Measurements from ENCODE around the gene ULBP1. TPM values are rescaled to one million over a fixed set of nuclear protein-coding genes. Genes with fewer than 3 reads are reported as not detected.
"Not testable (repeated sequence)": the region's sequence is repeated elsewhere in the genome, so short reads cannot be mapped to it uniquely, and the experiment has no call there.

ULBP1 gene
- total RNA-seq, 4 donors from 2014 or later, result not detected

DNA sequence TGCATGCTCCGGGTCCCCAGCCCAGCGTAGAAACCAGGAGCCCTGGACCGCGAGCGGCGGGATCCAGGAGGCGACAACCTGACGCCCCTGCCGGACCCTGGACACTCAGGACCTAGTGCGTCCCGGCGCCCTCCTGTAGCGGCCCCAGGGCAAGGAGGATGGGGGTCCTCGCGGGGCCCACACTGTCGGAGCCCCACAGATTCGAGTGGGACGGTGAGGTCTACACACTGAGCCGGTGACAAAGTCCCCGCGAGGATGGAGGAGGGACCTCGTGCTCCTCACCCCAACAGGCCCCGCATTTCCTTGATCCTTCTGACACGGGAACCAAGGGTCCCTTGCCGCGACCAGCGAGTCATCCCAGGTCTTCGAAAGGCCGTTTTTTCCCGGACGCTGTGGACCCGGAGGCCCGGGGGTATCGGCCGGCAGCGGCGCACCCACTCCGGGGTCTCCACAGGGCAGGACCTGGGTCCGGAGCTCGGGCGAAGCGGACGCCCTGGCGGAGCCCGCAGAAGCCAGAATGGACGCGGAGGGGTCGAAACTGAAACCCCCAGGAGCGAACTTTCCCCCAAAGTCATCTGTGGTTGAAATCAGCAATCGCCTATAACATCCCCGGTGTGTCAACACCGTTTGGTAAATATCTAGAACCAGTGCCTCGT is 9.3 kb upstream of the ULBP1 start:
- intact Hi-C loops (cut with DNase I; ENCODE audit: low total_unique reads); H3K4me1 ChIP-seq; H3K27ac ChIP-seq; H3K4me3 ChIP-seq; DNase-seq; H3K36me3 ChIP-seq; H3K9me3 ChIP-seq: not testable (repeated sequence)
- H3K27me3 ChIP-seq, result peaks cover 0 to 31% of the 10 kb centered on the region in 2 donors

DNA sequence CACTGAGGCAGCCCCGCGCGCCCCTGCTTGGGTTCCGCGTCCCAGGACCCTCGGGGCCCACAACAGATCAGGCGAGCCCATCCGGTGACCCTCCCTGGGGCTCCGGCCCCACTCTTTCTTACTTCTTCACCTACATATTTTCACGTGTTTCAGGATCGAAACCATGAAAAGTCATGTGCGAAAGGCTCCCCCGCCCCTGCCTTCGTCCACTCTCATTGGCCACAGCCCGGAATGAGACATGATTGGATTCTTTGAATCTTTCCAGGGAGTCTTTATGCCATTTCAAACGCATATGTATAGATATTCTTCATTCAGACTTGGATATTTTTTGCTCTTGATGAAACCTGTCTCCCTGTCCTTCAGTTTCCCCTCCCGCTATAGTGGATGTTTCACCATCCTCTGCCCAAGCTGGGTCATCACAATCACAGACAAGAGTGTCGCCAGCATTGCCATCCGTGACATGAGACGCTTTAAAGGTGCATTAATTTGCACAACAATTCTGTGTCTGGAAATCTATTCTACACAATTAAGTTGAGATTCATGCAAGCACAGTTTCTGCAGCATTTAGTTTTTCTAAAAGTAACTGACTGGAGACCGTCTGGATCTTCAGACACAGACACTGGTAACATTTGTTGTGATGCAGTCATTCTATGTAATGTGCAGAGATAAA is 8.6 kb upstream of the ULBP1 start:
- DNase-seq; H3K4me1 ChIP-seq; H3K27ac ChIP-seq; H3K9me3 ChIP-seq; H3K36me3 ChIP-seq; H3K4me3 ChIP-seq; intact Hi-C loops (cut with DNase I; ENCODE audit: low total_unique reads): not testable (repeated sequence)
- peaks cover 0 to 31% of the 10 kb centered on the region in 2 donors for H3K27me3 ChIP-seq

DNA sequence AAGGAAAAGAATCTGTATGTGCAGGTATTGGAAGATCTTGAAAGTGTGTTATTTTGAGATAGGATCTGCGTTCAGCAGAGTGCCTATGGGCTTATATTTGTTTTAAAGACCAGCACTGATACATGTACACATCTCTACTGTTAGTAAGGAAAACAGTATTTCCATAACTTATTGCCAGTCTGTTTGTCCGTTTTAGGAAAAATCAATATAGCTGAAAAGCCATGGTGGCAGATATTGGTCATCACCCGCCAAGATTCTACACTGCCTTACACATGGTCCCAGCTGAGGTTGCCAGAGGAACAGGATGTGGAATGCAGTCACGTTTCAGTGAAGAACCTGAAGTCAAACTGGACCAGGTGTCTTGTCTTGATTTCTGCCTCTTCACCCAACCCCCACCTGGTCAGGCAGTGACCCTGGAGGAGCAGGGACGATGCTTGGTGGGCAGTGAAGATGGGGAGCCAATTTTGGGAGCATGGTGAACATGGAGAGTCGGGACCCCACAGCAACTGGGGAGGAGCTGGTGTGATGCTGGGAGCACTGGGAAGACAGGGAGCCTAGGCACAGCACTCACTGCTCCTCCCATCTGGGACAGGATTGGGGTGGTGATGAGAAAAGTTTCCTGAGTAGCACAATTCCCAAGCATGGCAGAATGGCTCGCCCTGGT is 8.0 kb upstream of the ULBP1 start:
- intact Hi-C loops (cut with DNase I; ENCODE audit: low total_unique reads); H3K9me3 ChIP-seq; H3K36me3 ChIP-seq; H3K4me1 ChIP-seq; H3K27ac ChIP-seq; DNase-seq; H3K4me3 ChIP-seq: not testable (repeated sequence)
- peaks cover 0 to 31% of the 10 kb centered on the region in 2 donors for H3K27me3 ChIP-seq

DNA sequence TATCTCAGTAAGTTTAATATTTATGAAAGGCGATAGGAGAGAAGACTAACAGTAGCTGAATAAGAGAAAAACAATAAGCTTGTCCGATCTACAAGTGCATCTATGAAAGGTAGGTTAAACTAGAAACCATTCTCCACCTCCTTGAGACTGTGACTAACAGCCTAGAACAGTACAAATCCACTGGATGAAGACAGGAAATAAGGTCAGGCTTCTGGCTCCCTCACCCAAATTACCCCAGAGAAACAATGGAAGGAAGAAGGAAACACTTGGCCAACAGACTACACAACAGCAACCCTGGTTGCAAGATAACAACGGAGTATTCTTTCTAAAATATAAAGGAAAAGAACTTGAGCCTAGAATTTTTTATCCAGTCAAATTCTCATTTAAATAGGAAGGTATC is 5.6 kb upstream of the ULBP1 start:
- H3K9me3 ChIP-seq; H3K4me3 ChIP-seq; intact Hi-C loops (cut with DNase I; ENCODE audit: low total_unique reads); H3K27ac ChIP-seq; DNase-seq; H3K4me1 ChIP-seq; H3K36me3 ChIP-seq: not testable (repeated sequence)
- peaks cover 0 to 23% of the 10 kb centered on the region in 2 donors for H3K27me3 ChIP-seq

DNA sequence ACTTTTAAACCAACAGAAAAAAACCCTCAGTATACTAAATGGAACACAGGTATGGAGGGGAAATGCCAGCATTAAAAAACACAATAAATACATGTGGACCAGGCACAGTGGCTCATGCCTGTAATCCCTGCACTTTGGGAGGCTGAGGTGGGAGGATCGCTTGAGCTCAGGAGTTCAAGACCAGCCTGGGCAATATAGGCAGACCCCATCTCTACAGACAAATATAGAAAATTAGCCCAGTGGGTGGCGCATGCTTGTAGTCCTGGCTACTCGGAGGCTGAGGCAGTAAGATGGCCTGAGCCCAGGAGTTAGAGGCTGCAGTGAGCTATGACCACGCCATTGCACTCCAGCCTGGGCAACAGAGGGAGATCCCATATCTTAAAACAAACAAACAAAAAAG is 3.9 kb upstream of the ULBP1 start:
- H3K4me3 ChIP-seq; H3K36me3 ChIP-seq; H3K4me1 ChIP-seq; DNase-seq; H3K27ac ChIP-seq; intact Hi-C loops (cut with DNase I; ENCODE audit: low total_unique reads); H3K9me3 ChIP-seq: not testable (repeated sequence)
- H3K27me3 ChIP-seq, result peaks cover 12 to 25% of the 10 kb centered on the region in 2 donors

DNA sequence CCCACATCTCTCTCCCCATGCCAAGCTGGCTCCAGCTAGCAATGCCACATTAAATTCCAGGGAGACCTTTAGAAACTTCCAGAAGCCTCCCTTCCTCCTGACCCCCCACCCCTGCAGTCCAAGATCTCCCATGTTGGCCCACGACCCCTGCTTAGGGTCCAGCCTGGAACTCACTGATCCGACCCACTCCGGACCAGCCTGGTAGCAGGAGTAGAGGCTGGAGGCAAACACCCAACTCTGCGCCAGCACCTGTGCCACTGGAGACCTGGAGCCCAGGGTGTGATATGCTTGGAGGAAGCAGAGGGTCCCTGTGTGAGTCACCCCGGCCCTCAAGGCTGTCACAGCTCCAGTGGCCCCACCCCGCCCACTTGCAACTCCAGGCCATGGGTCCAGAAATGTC is 3.3 kb upstream of the ULBP1 start:
- H3K27ac ChIP-seq, result no peak overlapping the region
- TF ChIP-seq, protein P1, sequence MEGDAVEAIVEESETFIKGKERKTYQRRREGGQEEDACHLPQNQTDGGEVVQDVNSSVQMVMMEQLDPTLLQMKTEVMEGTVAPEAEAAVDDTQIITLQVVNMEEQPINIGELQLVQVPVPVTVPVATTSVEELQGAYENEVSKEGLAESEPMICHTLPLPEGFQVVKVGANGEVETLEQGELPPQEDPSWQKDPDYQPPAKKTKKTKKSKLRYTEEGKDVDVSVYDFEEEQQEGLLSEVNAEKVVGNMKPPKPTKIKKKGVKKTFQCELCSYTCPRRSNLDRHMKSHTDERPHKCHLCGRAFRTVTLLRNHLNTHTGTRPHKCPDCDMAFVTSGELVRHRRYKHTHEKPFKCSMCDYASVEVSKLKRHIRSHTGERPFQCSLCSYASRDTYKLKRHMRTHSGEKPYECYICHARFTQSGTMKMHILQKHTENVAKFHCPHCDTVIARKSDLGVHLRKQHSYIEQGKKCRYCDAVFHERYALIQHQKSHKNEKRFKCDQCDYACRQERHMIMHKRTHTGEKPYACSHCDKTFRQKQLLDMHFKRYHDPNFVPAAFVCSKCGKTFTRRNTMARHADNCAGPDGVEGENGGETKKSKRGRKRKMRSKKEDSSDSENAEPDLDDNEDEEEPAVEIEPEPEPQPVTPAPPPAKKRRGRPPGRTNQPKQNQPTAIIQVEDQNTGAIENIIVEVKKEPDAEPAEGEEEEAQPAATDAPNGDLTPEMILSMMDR (IDR thresholded peaks at IDR 0.05), result no peak
- TF ChIP-seq POLR2A (IDR thresholded peaks at IDR 0.05), result no peak
- no peak for DNase-seq
- H3K4me3 ChIP-seq, result no peak overlapping the region
- no peaks in the 10 kb centered on the region for H3K9me3 ChIP-seq
- no peaks in the 10 kb centered on the region for H3K36me3 ChIP-seq
- peaks cover 18 to 26% of the 10 kb centered on the region in 2 donors for H3K27me3 ChIP-seq
- peaks cover 0 to 11% of the 10 kb centered on the region in 2 donors for H3K4me1 ChIP-seq
- intact Hi-C loops (cut with DNase I; ENCODE audit: low total_unique reads), result no loop called here

DNA sequence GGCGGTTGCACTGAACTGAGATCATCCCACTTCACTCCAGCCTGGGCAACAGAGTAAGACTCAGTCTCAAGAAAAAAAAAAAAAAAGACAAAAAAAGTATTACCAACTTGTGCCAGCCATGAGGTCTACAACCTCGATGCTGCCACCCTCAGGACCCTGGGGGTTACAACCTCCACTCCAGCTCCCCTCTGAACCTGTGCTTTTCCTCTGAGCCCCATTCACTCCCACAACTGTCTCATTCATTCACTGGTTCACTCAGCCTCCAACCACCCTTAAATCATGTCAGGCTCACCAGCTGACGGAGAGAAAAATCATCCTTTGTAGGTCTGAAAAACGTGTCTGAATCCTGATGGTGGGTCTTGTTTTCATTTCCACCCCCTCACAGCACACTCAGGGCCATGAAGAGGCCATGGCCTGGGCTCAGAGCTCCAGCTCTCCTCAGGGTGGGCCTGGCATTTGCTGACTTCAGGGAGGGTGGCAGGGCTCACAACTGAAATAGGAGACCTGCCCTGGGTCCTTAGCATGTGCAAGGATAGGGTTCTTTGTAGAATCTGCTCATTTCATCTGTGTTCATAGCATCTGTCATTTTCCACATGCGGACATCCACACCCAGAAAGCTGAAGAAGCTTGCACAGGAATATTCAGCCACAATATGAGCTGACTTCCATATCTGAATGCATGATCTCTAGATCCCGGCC is 1.9 kb upstream of the ULBP1 start:
- intact Hi-C loops (cut with DNase I; ENCODE audit: low total_unique reads), result no loop called here
- peaks cover 20% of the 10 kb centered on the region in 2 donors for H3K27me3 ChIP-seq

More for the DNA sequence above, 1.9 kb upstream of the ULBP1 start:
- Histone ChIP-seq H3K4me1 (peaks cover 0 to 11% of the 10 kb centered on the region in 2 donors), H3K4me3 (no peak overlapping the region), H3K27ac (no peak overlapping the region), H3K9me3 (no peaks in the 10 kb centered on the region), H3K36me3 (no peaks in the 10 kb centered on the region)
- no peak for DNase-seq
- no peak for TF ChIP-seq POLR2A (IDR thresholded peaks at IDR 0.05)
- TF ChIP-seq, protein P1 (IDR thresholded peaks at IDR 0.05), result no peak
